ENCODE measurements around the gene MYO18A. TPM values are rescaled to one million over a fixed set of nuclear protein-coding genes. Genes with fewer than 3 reads are reported as not detected.

MYO18A gene
- total RNA-seq, 1 donor from 2014 or later: 45.9 TPM

DNA sequence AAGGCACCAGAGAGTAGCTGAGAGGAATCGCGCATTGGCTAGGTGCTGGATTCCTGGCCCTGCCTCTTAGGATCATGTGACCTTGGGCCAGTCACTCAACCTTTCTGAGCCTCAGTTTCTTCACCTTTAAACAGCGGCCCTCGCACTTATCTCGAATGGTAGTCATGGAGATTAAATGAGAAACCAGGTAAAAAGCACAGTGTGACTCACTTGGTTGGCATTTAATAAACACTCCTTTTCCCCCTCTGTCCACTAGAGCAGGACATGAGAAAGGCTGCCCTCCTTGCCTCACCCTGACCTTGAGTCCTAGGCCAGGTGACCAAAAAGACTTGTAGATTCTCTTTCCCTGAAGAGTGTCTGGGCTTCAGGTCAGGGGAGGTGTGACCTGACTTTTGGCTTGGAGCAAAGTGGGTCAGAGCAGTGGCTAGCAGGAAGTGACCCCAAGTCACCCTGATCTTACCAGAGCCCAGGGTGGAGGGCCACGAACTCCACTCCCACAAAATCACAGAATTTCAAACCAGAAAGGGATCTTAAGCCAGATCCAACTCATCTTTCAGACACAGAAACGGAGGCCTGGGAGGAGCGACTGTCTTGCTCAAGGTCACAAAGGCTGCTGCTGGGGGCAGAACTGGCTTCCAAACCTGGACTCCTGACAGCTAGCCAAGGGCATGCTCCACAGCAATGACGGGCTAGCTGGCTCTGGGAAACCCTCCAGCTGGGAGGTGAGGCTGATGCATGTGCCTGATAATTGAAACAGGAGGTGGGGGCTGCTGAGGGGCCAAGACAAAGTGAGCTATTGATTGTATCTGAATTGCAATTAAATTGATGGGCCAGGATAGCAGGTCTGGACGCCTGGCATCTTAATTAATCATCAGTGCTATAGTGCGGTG, 72.0 kb downstream of the MYO18A start:
- no peak for TF ChIP-seq EZH2 (IDR thresholded peaks at IDR 0.05; ENCODE audit: insufficient read depth, low read length)
- TF ChIP-seq, protein P1, sequence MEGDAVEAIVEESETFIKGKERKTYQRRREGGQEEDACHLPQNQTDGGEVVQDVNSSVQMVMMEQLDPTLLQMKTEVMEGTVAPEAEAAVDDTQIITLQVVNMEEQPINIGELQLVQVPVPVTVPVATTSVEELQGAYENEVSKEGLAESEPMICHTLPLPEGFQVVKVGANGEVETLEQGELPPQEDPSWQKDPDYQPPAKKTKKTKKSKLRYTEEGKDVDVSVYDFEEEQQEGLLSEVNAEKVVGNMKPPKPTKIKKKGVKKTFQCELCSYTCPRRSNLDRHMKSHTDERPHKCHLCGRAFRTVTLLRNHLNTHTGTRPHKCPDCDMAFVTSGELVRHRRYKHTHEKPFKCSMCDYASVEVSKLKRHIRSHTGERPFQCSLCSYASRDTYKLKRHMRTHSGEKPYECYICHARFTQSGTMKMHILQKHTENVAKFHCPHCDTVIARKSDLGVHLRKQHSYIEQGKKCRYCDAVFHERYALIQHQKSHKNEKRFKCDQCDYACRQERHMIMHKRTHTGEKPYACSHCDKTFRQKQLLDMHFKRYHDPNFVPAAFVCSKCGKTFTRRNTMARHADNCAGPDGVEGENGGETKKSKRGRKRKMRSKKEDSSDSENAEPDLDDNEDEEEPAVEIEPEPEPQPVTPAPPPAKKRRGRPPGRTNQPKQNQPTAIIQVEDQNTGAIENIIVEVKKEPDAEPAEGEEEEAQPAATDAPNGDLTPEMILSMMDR (IDR thresholded peaks at IDR 0.05; ENCODE audit: insufficient read depth, low read depth, low read length): no peak
- Histone ChIP-seq H3K4me2 (ENCODE audit: low read length) (peak overlapping the region; percentile 4), H3K27ac (ENCODE audit: low read depth, low read length) (no peak overlapping the region), H3K27me3 (ENCODE audit: insufficient read depth, low read length) (no peaks in the 10 kb centered on the region), H3K36me3 (ENCODE audit: insufficient read depth, low read length) (no peaks in the 10 kb centered on the region), H2AFZ (ENCODE audit: low read depth, low read length) (no peak overlapping the region), H3K4me3 (ENCODE audit: insufficient read depth, low read depth, low read length) (no peak overlapping the region), H3K4me1 (ENCODE audit: insufficient read depth, low read length) (peaks cover 15% of the 10 kb centered on the region), H3K9me3 (ENCODE audit: insufficient read depth, low read depth, low read length) (no peaks in the 10 kb centered on the region), H3K9ac (ENCODE audit: low read length) (no peak overlapping the region), H4K20me1 (ENCODE audit: insufficient read depth, low read length) (peaks cover 5% of the 10 kb centered on the region), H3K79me2 (ENCODE audit: insufficient read depth, low read length) (no peaks in the 10 kb centered on the region)
- peak overlapping the region; percentile 42 for H3K27ac Mint-ChIP-seq (ENCODE audit: unreplicated experiment)
- DNase-seq (ENCODE audit: low read depth): no peak
- peaks cover 2% of the 10 kb centered on the region for H3K27me3 Mint-ChIP-seq (ENCODE audit: low read depth, unreplicated experiment)
- FAIRE-seq: no peak
- peaks cover 29% of the 10 kb centered on the region for H3K36me3 Mint-ChIP-seq (ENCODE audit: low read depth, unreplicated experiment)
- H3K9me3 Mint-ChIP-seq (ENCODE audit: unreplicated experiment): no peaks in the 10 kb centered on the region
- H3K4me3 Mint-ChIP-seq (ENCODE audit: unreplicated experiment): no peak overlapping the region
- peaks cover 12% of the 10 kb centered on the region for H3K4me1 Mint-ChIP-seq (ENCODE audit: low read depth, unreplicated experiment)

DNA sequence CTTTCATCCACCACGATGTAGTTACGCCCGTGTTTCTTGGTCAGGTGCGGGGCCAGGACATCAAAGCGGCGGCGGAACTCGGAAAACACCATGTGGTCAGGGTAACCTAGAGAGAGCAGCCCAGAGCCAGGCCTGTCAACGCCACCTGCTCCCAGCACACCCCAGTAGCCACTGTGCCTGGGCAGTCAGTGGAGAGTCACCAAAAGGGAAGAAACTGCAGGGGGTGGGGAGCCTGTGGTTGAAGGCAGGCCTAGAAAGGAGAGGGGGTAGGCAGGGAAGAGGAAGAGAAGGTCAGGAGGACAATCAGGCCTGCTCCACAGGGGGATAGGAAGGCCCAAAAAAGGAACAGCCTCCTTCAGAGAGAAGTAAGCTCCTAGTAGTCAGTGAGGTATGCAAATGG, 73.1 kb downstream of the MYO18A start:
- Histone ChIP-seq H3K4me2 (ENCODE audit: low read length) (no peak overlapping the region), H3K9me3 (ENCODE audit: insufficient read depth, low read depth, low read length) (no peaks in the 10 kb centered on the region), H3K79me2 (ENCODE audit: insufficient read depth, low read length) (no peaks in the 10 kb centered on the region), H4K20me1 (ENCODE audit: insufficient read depth, low read length) (peaks cover 5% of the 10 kb centered on the region), H3K36me3 (ENCODE audit: insufficient read depth, low read length) (no peaks in the 10 kb centered on the region), H3K27ac (ENCODE audit: low read depth, low read length) (no peak overlapping the region), H2AFZ (ENCODE audit: low read depth, low read length) (no peak overlapping the region), H3K4me3 (ENCODE audit: insufficient read depth, low read depth, low read length) (no peak overlapping the region), H3K9ac (ENCODE audit: low read length) (no peak overlapping the region), H3K4me1 (ENCODE audit: insufficient read depth, low read length) (peaks cover 7% of the 10 kb centered on the region), H3K27me3 (ENCODE audit: insufficient read depth, low read length) (no peaks in the 10 kb centered on the region)
- no peaks in the 10 kb centered on the region for H3K9me3 Mint-ChIP-seq (ENCODE audit: unreplicated experiment)
- H3K27me3 Mint-ChIP-seq (ENCODE audit: low read depth, unreplicated experiment): peaks cover 2% of the 10 kb centered on the region
- no peak for DNase-seq (ENCODE audit: low read depth)
- H3K4me1 Mint-ChIP-seq (ENCODE audit: low read depth, unreplicated experiment): peaks cover 9% of the 10 kb centered on the region
- H3K36me3 Mint-ChIP-seq (ENCODE audit: low read depth, unreplicated experiment): peaks cover 33% of the 10 kb centered on the region
- no peak overlapping the region for H3K4me3 Mint-ChIP-seq (ENCODE audit: unreplicated experiment)
- FAIRE-seq: no peak
- no peak overlapping the region for H3K27ac Mint-ChIP-seq (ENCODE audit: unreplicated experiment)
- TF ChIP-seq, protein P1 (IDR thresholded peaks at IDR 0.05; ENCODE audit: insufficient read depth, low read depth, low read length): no peak
- no peak for TF ChIP-seq EZH2 (IDR thresholded peaks at IDR 0.05; ENCODE audit: insufficient read depth, low read length)

DNA sequence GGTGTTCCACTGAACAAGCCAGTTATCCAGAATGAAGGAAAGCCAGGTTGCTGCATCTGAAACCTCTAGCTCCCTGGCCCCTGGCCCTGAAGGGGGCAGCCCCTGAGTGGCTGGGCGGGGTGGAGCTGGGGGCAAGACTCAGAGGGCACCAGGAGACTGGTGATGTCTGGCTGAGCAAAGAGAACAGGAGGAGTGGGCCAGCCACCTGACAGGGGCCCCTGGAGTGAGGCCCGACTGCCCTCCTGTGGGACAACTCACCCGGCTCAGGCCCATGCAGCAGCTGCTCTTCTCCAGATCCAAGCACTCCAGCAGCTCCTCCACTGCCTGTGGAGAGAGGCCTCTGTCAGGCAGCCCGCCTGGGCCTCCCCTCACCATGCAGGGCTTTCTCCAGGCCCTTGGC, 76.9 kb downstream of the MYO18A start:
- TF ChIP-seq, protein P1 (IDR thresholded peaks at IDR 0.05; ENCODE audit: insufficient read depth, low read depth, low read length): no peak
- TF ChIP-seq EZH2 (IDR thresholded peaks at IDR 0.05; ENCODE audit: insufficient read depth, low read length): no peak
- no peak for FAIRE-seq

More for the DNA sequence above, 76.9 kb downstream of the MYO18A start:
- no peaks in the 10 kb centered on the region for H3K9me3 ChIP-seq (ENCODE audit: insufficient read depth, low read depth, low read length)
- no peaks in the 10 kb centered on the region for H3K79me2 ChIP-seq (ENCODE audit: insufficient read depth, low read length)
- Mint-ChIP-seq H3K9me3 (ENCODE audit: unreplicated experiment) (no peaks in the 10 kb centered on the region), H3K4me3 (ENCODE audit: unreplicated experiment) (no peak overlapping the region), H3K27me3 (ENCODE audit: low read depth, unreplicated experiment) (peaks cover 2% of the 10 kb centered on the region), H3K4me1 (ENCODE audit: low read depth, unreplicated experiment) (peaks cover 9% of the 10 kb centered on the region), H3K36me3 (ENCODE audit: low read depth, unreplicated experiment) (peaks cover 35% of the 10 kb centered on the region), H3K27ac (ENCODE audit: unreplicated experiment) (no peak overlapping the region)
- DNase-seq (ENCODE audit: low read depth): no peak
- no peak overlapping the region for H3K27ac ChIP-seq (ENCODE audit: low read depth, low read length)
- no peak overlapping the region for H2AFZ ChIP-seq (ENCODE audit: low read depth, low read length)
- H3K27me3 ChIP-seq (ENCODE audit: insufficient read depth, low read length): no peaks in the 10 kb centered on the region
- no peak overlapping the region for H3K4me2 ChIP-seq (ENCODE audit: low read length)
- H3K4me3 ChIP-seq (ENCODE audit: insufficient read depth, low read depth, low read length): no peak overlapping the region
- no peak overlapping the region for H3K9ac ChIP-seq (ENCODE audit: low read length)
- peaks cover 5% of the 10 kb centered on the region for H3K4me1 ChIP-seq (ENCODE audit: insufficient read depth, low read length)
- peaks cover 3% of the 10 kb centered on the region for H4K20me1 ChIP-seq (ENCODE audit: insufficient read depth, low read length)
- no peaks in the 10 kb centered on the region for H3K36me3 ChIP-seq (ENCODE audit: insufficient read depth, low read length)
